NCI-H774 (cell line): ENCODE measurements around the gene RNASET2.
A peak's percentile ranks its signal among the peaks of the same experiment; 100 is the strongest.
"Not testable (repeated sequence)": the region's sequence is repeated elsewhere in the genome, so short reads cannot be mapped to it uniquely, and the experiment has no call there.

ENCODE experiments used
- DNase-seq: peaks from one replicate; lab custom pipeline; 2025; lab: John Stamatoyannopoulos, UW

RNASET2 gene

DNA sequence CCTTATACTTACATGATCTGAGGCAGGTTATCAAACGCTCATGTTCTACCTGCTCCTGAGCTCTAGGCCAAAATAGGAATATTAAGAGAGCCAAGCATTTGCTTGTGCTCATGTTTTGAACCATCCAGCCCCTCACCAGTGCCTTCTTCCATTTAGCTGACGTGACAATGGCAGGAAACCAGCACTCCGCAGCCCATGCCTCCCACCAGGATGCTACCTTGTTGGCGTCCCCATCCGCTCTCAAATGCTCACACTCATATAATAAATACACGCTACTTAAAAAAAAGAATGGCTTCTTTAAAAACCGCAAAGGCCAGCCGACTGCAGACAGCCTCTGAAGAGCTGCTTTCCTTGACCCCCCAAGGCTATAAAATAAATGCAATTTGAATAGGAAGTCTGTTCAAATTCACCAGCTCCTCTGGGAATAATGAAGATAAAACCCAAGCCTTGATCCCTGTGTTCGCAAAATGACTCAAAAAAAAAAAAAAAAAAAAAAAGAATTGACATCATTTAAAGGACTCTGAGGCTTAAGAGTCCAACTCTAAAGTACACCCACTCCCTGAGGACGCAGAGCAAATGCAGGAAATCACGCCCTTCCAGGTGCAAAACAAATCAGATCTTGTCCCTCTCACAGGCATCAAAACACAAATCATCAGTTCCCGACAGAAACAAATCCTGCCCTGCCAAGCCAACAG lies 29.0 kb downstream of the RNASET2 start:
- DNase-seq, result no peak

DNA sequence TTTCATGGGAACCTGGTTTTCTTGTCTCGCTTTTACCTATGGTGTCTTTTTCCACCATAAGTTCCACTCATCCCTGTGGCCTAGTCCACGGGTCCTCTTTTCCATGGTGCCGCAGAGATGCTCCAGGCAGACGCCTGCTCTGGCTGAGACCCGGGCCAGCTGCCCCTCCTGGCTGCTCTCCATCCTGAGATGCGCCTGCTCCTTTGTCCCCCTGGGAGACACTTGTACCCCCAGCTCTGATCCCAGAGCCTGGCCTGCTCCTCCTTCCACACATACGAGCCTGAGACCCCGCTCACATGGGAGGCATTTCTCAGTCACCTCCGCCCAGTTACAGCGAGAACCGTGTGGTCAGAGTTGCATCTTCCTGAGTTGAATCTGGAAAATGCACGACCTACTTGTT lies 29.6 kb downstream of the RNASET2 start:
- no peak for DNase-seq

DNA sequence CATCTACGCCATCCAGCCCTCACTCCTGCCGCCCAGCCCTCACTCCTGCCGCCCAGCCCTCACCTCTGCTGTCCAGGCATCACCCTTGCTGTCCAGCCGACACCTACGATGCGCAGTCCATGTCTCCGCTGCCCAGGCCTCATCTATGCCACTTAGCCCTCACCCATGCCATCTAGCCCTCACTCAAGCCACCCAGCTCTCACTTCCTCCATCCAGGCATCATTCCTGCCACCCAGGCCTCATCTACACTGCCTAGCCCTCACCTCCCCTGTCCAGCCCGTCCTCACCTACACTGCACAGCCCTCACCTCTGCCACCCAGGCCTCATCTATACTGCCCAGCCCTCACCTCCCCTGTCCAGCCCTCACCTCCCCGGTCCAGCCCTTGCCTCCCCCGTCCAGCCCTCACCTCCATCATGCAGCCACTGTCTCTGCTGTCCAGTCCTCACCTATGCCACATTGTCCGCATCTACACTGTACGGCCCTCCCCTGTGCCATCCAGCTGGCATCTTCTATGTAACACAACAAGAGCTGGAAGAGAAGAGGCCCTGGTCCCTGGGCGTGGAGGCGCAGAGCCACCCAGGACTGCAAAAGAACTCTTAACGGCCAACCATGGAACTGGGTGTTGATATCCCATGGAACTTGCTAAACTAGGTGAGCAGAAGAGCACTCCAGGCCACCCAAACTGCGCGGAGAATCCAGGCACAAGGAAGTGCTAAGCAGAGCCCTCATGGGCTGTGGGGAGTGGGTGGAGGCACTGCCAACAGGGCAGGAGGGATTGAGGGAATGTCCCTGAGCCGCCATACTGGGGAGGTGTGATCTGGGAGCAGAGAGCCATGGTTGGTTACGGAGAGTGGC lies 31.0 kb downstream of the RNASET2 start:
- no peak for DNase-seq

DNA sequence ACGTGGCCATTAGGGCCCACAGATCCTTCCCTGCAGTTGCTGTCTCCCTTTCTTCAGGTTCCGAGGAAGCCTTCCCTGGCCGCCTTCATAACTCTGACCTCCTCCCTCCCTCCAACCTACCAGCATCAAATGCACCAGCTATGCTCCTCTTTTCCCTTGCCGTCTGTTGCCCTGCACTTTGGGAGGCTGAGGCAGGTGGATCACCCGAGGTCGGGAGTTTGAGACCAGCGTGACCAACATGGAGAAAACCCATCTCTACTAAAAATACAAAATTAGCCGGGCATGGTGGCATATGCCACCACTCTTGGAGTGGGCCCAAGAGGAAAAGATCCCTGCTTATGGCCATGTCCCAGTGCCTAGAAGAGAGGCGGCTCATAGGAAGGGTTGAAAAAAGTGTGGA lies 31.8 kb downstream of the RNASET2 start:
- no peak for DNase-seq

DNA sequence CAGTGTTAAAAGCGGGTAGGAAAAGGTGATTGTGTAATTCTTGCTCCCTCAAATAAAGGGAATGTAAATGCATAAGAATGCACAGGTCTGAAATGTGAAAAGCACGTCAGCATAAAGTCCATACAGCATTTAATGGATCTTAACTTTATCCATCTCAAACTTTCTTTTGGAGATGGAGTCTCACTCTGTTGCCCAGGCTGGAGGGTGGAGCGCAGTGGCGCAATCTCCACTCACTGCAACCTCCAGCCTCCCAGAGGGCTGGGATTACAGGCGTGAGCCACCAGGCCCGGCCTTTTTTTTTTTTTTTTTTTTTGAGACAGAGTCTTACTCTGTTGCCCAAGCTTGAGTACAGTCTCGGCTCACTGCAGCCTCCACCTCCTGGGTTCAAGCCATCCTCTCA lies 33.4 kb downstream of the RNASET2 start:
- DNase-seq, result no peak

DNA sequence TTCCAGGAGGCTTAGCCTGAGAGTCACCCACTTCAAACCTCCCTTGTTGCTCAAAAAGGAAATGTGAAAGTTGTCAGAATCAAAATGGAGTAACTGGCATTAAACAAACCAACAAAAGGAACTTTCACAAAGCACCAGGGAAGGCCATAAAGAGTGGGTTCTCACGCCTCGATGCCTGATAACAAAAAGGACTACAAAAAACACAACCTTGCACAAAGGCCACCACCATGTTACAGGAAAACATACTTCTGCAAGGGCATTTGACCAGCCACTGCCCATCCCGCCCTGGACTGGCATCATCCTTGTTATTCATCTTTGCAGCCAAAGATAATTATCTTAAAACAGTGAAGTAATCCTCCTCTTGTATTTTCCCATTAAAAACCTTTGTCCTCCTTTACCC lies 34.8 kb downstream of the RNASET2 start:
- DNase-seq, result no peak

DNA sequence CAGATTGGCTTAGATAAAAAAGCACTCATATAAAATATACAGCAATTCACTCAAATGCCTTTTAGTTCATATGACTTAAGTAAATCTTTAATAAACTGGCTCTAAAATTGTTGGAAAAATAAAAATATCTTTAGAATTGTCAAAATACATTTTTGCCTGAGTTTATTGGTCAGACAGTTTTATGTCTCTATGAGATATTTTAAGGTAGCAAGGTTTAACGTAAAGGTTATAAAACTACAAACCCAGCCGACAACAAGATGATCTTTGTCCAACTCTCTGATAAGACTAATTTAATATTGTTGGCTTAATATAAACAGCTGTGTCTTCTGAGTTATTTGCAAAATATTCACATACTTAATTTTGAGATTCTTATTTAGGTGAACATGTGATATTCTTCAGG lies 39.5 kb downstream of the RNASET2 start:
- DNase-seq, result no peak

DNA sequence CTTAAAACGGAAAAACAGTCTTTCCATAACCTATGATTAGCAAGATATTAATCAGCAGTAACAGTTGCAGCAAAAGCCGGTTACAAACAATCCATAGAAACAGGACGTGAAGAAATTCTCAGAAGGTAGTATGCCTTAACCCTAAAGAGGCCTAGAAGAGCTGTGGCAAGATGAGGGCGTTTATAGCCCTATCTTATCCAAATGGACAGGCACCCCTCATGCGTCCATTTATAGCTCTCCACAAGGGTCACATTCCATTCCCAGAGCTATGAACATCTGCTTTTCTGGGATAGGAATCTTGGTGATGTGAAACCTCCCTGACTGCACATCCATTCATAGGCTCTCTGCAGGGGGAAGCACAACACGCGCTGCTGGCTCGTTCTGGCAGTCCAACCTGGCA lies 40.9 kb downstream of the RNASET2 start:
- DNase-seq, result not testable (repeated sequence)

DNA sequence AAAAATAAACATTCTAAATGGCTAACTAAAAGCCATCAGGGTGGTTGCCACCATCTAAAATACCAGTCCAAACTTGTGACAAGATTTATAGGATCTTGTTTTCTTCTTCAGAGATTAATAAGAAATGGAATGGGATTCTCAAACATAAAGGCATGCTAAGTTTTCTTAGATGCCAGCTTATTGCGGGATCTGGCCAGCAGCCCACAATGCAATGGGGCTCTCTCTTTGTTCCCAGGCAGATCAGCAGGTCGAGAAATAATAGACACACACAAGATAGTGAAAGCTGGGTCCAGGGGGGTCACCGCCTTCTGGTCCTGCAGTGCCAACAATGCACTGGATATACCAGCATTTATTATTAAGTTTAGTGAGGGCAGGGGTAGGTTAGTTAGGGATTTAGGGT lies 41.4 kb downstream of the RNASET2 start:
- not testable (repeated sequence) for DNase-seq

DNA sequence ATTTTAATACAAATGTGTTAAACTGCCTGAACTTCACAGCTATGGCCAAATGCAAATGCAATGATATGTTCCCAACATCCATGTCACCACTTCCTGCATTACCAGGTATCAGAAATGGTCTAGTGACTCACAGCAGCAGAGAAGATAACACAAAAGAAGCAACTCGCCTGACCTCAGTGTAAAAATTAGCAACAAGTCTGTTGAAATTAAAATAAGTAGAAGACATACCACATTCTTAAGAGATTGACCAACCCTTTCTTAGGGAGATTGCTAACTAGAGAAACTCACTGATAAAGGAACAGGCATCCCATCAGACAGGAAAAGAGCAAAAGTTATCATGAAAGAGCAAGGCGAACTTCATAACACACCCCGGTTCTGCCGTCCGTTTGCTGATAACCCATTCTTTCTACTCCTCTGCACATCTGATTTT lies 45.1 kb downstream of the RNASET2 start:
- no peak for DNase-seq

DNA sequence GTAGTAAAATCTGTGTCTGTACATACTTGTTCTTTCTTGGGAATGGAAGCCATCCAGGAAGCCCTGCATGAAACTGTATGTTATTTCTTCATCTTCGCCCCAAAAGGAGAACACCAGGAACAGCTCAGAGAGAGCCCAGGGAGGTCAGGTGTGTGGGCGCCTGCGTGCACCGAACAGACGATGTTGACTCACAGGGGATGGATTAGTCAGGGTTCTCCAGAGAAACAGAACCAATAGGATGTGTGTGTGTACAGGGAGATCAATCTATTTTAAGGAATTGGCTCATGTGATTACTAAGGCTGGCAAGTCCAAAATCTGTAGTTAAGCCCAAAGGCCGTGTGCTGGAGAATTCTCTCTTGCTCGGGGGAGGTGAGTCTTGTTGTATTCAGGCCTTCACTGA lies 45.7 kb downstream of the RNASET2 start:
- no peak for DNase-seq

DNA sequence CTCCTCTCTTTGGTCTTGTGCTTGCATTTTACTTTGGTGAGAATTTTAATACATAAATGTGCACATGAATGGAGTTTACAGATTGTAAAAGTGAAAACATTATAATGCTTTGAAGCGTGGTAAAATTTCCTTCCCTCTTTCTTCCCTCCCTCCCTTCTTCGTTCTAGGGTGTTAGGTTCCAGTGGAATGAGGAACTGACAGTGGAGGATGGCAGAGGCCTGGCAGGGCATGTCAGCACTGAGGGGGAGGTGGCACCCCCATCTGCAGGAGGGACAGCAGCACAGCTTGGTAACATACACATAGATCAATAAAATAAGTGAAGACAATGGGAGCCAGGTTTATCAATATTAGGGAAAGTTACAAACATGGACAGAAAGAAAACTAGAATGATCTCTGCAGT lies 47.5 kb downstream of the RNASET2 start:
- no peak for DNase-seq

DNA sequence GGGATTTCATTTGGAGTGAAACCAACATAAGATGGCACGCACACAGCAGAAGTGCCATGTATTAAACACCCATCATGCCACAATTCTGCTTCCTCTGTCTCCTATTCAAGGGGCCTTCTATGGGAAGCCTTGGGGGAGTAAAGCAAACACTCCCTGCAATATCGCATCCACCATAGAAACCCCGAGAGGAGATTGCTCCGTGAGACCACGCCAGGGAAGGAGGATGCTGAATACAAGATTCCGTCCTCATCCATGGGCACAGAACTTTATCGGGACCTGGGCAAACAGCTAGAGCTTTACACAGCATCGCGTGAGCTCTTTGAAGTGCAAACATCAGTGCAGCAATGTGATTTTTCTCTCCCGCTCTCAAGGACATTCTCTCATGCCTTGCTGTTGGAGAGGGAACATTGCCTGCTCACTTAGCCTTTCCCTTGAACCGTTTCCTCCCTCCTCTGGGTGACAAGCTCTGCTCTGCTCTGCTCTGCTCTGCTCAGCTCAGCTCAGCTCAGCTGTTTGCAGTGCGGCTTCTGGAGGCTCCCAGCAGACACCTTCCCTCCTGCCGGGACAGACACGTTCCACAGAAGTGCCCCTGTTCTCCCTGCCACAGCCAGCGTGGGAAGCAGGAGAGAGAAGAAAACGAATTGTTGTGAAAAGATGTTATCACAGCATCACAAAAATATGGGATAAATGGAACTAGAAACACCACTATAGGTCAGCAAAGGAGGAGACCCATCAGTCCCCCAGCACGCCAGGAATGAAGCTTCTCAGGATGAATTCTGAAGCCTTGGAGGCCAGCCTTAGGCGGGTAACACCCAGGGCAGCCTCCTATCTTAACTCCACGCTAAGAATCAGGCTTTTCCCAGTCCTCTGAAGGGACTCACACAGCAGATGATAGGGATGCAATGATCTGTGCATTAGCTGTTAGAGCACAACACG lies 48.2 kb downstream of the RNASET2 start:
- no peak for DNase-seq

DNA sequence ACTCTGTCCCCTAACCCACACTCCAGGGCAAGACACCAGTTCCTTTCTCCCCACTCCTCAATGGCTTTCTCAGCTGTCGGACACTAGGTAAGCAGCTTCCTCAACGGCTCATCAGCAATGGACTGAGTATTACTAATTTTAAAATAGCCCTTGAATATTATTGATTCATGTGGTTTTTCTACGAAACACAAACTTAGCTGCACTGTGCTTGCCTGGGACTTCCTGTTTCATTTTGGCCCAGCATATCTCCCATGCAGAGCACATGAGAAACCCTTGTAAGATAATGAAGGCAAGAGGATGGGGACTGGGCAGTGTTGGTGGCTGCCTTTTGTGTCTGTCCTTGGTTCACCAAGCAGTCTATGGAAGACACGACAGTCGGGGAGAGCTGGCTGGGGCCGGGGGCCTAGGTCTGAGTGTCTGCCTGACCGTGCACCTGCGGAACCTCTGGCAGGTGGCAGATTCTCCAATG lies 48.9 kb downstream of the RNASET2 start:
- no peak for DNase-seq

DNA sequence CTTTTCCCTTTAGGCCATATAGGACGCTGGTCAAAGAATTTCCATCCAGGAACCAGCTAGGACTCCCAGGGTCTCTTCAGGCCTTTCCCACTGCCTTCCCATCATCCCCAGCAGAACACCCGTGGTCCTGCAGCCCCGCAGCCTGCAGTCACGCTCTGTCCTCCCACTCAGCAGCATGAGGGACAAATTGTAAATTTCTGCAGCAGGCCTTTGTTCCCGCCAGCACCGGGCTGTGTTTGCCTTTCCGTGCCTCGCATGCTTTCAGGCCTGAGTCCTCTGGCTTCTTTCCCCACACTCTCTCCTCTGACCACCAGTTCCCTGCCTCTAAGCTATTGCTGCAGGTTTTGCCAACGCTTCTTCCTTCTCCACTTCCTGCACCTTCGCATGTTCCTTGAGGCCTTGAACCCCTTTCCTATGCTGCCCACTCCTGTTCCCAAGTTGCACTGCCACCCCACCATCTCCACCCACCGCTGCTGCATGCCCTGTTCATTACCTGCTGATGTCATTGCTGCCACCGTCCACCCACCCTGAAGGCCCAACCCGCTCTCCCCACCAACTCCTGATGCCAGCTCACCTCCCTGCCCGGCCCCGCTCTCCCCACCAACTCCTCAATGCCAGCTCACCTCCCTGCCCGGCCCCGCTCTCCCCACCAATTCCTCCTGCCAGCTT lies 49.8 kb downstream of the RNASET2 start:
- DNase-seq, result no peak

DNA sequence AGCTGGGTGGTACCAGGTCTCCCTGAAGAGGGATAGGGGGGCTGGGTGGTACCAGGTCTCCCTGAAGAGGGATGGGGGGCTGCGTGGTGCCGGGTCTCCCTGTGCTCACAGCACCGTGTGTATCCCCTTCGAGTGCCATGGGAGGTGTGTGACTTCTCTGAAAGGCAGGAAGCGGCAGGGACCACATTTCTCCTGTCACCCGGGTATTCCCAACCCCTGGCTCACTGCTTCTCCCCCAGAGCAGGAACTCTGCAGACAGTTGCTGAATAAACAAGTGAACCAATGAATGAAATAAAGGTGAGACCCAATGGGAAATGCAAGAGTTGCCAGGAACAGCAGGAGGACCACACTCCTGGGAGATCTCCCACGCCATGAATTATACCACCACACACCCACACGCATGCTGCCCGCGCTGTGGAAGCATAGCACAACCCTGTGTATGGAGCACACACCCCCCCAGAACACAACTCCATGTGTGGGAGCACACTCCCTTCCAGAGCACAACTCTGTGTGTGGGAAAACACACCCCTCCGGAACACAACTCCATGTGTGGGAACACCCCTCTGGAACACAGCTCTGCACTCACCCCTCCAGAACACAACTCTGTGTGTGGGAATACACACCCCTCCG lies 50.7 kb downstream of the RNASET2 start:
- no peak for DNase-seq

DNA sequence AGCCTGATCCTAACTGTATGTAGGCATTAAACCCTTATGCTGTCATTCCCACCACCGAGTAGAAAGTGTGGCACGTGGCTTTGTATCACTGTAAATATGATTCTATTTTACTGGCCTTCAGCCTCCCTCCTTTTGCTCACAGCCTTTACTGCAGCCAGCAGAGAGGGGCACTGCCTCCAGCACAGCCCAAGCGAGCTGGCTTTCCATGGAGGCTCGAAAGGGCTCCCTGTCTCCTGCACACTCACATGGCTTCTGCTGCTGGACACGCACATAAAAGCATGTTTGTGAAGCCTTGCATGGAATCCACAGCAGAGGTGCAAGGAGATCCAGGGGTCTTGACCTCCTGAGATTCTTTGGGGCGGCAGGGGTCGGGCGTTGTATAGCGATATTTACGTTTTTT lies 51.3 kb downstream of the RNASET2 start:
- DNase-seq, result no peak

DNA sequence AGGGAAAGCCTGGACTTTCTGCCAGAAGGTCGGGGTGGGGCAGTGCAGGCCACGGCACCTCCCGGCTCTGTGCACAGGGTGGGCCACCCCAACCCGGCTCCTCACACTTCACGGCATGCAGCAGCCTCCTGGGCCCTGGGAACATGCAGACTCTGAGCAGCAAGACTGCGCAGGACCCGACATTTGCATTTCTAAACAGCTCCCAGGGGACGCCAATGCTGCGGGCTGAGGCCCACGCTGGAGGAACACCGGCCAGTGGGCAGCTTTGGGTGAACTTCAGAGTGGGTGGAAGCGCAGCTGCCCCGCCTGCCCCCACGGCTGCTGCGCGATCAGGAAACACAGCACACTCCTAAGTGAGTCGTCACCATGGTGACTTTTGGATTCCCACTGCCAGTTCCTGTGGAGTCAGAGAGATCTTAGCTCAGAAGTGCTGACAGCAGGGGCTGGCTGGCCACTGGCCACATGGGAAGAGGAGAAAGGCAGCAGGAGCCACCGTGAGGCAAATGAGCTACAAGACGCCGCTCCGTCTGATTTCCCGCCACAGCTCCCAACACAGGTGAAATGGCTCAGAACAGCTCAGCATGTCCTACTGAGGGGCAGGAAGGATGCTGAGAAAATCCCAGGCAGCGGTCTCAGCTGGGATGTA lies 52.1 kb downstream of the RNASET2 start:
- DNase-seq, result peak; percentile 28

DNA sequence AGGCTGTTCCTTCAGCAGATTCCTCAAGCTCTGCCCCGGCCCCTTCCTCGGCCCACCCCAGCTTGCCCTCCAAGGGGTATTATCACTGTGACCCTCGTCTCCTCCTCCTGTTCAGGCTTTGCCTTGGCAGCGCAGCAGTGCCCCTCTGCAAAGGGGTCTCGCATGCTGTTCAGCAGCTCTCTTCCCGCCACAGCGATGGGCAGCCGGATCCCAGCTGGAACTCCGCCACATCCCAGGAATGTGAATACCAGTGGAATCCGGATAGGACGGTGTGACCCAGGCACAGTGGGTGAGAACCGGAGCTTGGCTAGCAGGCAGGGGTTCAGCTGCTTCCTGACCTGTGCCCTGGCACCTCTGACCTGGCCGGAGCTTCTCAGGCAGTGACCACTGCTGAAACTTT lies 52.9 kb downstream of the RNASET2 start:
- DNase-seq, result no peak

DNA sequence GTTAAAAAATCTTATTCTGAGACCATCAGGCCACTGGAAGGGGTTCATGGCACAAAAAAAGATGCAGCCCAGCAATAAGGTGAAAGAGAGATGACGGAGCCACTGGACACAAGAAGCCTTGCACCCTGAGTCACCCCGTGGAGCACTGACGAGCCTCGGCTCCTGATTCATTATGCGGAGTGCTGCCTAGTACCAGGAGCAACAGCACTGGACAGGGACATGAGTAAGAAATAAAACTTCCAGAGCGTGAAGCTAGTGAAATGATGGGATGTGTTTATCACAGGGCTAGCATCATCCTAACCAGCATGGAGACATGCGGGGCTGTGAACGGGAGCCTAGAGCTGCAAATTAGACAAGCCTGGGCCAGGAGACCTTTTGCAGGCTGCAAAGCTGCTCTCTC lies 53.3 kb downstream of the RNASET2 start:
- DNase-seq, result no peak
